ENCODE measurements around the gene EIF4E3.

EIF4E3 gene

DNA sequence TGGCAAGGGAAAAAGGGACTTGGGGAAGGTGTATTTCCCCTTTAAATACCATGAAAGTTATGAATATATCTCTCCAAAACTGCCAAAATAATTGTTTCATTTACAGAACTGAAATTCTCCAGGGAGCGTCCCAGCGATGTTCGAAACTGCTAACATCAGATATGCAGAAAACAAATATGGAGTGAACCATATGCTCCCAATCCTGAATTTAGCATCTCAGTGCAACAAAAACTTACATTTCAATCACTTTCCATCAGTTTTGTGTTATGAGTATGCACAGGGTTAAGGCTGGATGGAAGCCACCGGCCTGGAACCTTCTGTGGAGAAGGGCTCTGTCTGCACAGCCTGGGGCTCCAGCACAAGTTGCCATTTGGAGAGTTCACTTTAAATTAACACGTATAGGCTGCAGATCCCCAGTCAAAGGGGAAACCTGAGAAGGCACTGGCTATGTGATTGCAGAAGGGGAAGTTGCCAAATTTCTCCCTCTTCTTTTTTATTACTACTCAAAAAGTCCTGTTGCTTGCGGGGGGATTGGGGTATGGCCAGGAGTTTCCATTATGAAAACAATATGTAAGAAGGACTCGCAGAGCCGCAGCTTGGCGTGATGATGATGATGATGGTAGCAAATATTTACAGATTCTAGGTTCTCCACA is 84.7 kb downstream of the EIF4E3 start:
- no peak for DNase-seq

- DNase-seq = no peak
These were observed 88.7 kb downstream of the EIF4E3 start for GRCh38 chr3:71636482-71636881.

DNA sequence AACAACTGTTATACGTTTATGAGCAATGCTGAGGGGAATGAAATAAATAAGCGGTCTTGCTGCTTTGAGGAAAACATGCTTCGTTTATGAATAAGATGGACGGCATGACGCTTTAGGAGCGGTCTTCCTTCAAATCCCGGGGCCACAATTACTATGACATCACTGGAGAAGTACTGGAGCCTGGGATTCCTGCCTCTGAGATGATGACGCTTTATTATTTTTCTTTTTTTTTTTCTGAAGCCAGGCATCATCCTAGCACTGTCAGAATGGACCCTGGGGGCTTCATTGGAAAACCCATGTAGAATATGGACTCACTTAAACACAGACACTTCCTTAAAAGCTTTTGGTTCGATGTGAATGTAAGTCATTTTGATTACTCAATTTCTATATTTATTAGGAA is 89.2 kb downstream of the EIF4E3 start:
- no peak for DNase-seq

- no peak for DNase-seq
These were observed 90.5 kb downstream of the EIF4E3 start for GRCh38 chr3:71634671-71635070.

- DNase-seq = no peak
These were observed 95.5 kb downstream of the EIF4E3 start for GRCh38 chr3:71629711-71630110.

DNA sequence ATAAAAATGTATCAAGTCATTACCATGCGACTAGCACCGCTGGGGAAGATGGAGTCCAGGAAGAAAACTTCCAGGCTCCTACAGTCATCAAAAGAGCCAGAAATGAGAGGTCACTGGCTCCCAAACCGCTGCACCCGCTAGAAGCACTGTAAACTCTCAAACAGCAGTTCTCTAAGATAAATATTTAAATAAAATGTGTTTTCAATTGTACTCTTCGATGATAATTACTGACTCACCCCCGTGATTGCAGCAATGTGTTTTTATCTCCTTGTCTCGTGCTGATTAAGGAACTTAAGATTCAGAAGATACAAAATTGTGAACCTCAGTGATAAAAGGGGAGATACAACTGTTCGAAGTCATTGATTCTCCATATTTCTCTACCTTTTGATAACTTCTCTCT is 95.9 kb downstream of the EIF4E3 start:
- DNase-seq = no peak

DNA sequence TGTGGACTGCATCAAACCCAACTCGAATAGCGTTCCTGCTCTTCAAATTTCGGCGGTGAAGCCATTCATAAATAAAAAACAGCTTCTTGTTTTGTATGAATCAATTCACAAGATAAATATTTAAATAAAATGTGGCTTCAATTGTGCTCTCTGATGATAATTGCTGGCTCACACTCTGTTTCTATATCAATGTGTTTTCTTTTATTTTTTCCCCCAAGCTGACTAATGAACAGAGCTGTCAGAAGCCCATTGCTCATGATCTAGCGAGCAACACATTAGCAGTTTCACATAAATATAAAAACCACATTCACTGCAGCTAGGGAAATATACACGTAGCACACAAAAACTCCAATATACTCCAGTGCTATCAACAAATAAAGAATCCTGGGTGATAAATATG is 96.7 kb downstream of the EIF4E3 start:
- DNase-seq = no peak

- DNase-seq = no peak
These were observed 99.5 kb downstream of the EIF4E3 start for GRCh38 chr3:71625676-71626075.

Measured in NCI-H1417 treated with DMSO at 0.1 percent for 48 hours (cell line).